HTR-8/SVneo (cell line): ENCODE data around the gene AKT1.

Experiments used
- DNase-seq: peaks from one replicate; pipeline ENCODE4 v3.0.0; 2011; ENCODE audit warnings: low spot score, mixed read lengths; ENCODE audit not compliant: insufficient read length
- FAIRE-seq: peaks from 2 replicates; lab custom pipeline; 2011; peaks lifted over from hg19 to GRCh38; lab: Jason Lieb, UNC

The AKT1 gene

GRCh38 chr14:104788161-104788818 is 7.3 kb downstream of the AKT1 start:
- no peak for DNase-seq
- no peak for FAIRE-seq

- no peak for FAIRE-seq
Observed at GRCh38 chr14:104787736-104788135, 7.8 kb downstream of the AKT1 start.

GRCh38 chr14:104786726-104787675 is 8.5 kb downstream of the AKT1 start:
- DNase-seq (no peak), FAIRE-seq (no peak)

More at GRCh38 chr14:104787736-104788135, 7.8 kb downstream of the AKT1 start:
- no peak for DNase-seq

GRCh38 chr14:104786091-104786586 is 9.4 kb downstream of the AKT1 start:
- DNase-seq: no peak
- FAIRE-seq: no peak

GRCh38 chr14:104785708-104786080 is 9.9 kb downstream of the AKT1 start:
- DNase-seq (no peak), FAIRE-seq (no peak)

- no peak for FAIRE-seq
- DNase-seq: no peak
Observed at GRCh38 chr14:104784846-104785707, 10.5 kb downstream of the AKT1 start.

GRCh38 chr14:104784218-104784568 is 11.4 kb downstream of the AKT1 start:
- DNase-seq (no peak), FAIRE-seq (no peak)

GRCh38 chr14:104783484-104784217 is 11.9 kb downstream of the AKT1 start:
- no peak for FAIRE-seq
- no peak for DNase-seq

GRCh38 chr14:104782808-104783139 is 12.8 kb downstream of the AKT1 start:
- FAIRE-seq: no peak

GRCh38 chr14:104782086-104782807 is 13.3 kb downstream of the AKT1 start:
- no peak for DNase-seq
- no peak for FAIRE-seq

More at GRCh38 chr14:104782808-104783139, 12.8 kb downstream of the AKT1 start:
- DNase-seq: no peak

GRCh38 chr14:104781271-104782077 is 14.1 kb downstream of the AKT1 start:
- DNase-seq (no peak), FAIRE-seq (no peak)

GRCh38 chr14:104780513-104781030 is 15.0 kb downstream of the AKT1 start:
- no peak for FAIRE-seq
- no peak for DNase-seq

GRCh38 chr14:104779776-104780512 is 15.6 kb downstream of the AKT1 start:
- DNase-seq (no peak), FAIRE-seq (peak; percentile 4)

- DNase-seq (no peak), FAIRE-seq (no peak)
Observed at GRCh38 chr14:104778694-104779331, 16.7 kb downstream of the AKT1 start.

GRCh38 chr14:104777808-104778249 is 17.7 kb downstream of the AKT1 start:
- DNase-seq (no peak), FAIRE-seq (no peak)

- FAIRE-seq: peak; percentile 63
- no peak for DNase-seq
Observed at GRCh38 chr14:104776961-104777807, 18.4 kb downstream of the AKT1 start.
